Omental fat pad (tissue), 4 donors: Measurements from ENCODE around the gene PRODH2. TPM values are rescaled to one million over a fixed set of nuclear protein-coding genes. Genes with fewer than 3 reads are reported as not detected.

ENCODE experiments used
- ATAC-seq: fragments of 150-250 bp; one replicate; pipeline ENCODE4 v1.9.1; 2016; ENCODE audit warnings: mild to moderate bottlenecking, moderate library complexity; ENCODE audit not compliant: low FRiP score
- DNase-seq: peaks from one replicate; pipeline ENCODE4 v3.0.0-alpha.2; 2019; ENCODE audit warnings: low spot score
- CTCF ChIP-seq, 3 donors: fragments of 450-650 bp; IDR thresholded peaks; one replicate each; pipeline ENCODE4 v1.5.1; 2016 to 2017; ENCODE audit warnings: antibody characterized with exemption in 3 of 3, mild to moderate bottlenecking in 3 of 3, moderate library complexity in 2 of 3
- total RNA-seq, 4 donors: library from RNA; depleted of rRNA; stranded (reverse); fragments of >200 nt; gene quantifications; one replicate each; pipeline ENCODE4 v1.1.0, GENCODE V29; 2016

The PRODH2 gene
- total RNA-seq, 4 donors from 2014 or later: not detected

GRCh38 chr19:35768082-35768421 is 44.6 kb downstream of the PRODH2 start:
- ATAC-seq: no peak
- no peak for DNase-seq
- no peak for TF ChIP-seq CTCF (IDR thresholded peaks at IDR 0.05)

- ATAC-seq (peak; percentile 21), DNase-seq (no peak)
- no peak for TF ChIP-seq CTCF (IDR thresholded peaks at IDR 0.05)
Observed at GRCh38 chr19:35767288-35768081, 45.2 kb downstream of the PRODH2 start.

GRCh38 chr19:35766571-35767104 is 46.0 kb downstream of the PRODH2 start:
- DNase-seq: no peak
- no peak for ATAC-seq
- no peak for TF ChIP-seq CTCF (IDR thresholded peaks at IDR 0.05)

DNA sequence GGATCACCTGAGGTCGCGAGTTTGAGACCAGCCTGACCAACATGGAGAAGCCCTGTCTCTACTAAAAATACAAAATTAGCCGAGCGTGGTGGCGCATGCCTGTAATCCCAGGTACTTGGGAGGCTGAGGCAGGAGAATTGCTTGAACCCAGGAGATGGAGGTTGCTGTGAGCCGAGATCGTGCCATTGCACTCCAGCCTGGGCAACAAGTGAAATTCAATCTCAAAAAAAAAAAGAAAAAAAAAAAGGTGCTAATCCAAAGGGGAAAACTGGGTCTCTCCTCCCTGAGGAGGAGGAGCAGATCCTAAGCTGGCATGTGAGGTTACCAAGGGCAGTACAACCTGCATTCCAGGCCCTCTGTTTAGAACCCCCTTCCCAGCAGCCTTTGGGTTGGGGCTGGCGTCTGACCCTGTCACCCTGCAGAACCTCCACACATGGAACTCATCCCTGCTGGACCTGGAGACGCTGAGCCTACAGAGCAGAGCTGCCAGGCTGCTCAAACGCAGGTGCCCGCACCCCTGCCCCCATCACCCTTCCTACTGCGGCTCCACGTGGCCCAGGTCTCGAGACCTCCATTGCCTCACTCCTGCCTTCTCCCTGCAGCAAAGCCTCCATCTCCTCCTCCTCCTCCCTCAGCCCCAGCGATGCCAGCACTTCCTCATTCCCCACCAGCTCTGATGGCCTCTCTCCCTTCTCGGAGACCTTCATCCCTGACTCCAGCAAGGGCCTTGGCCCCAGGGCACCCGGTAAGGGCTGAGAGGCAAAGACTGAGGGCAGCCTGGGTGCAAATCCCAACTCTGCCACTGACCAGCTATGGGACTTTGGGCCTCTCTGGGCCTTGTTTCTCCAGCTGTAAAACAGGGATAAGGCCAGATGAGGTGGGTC is 48.0 kb downstream of the PRODH2 start:
- no peak for TF ChIP-seq CTCF (IDR thresholded peaks at IDR 0.05)
- no peak for DNase-seq

GRCh38 chr19:35760711-35761349 is 51.8 kb downstream of the PRODH2 start:
- DNase-seq (no peak), ATAC-seq (no peak)
- TF ChIP-seq CTCF (IDR thresholded peaks at IDR 0.05): no peak

More for the DNA sequence above, 48.0 kb downstream of the PRODH2 start:
- ATAC-seq: no peak

GRCh38 chr19:35759697-35760096 is 52.9 kb downstream of the PRODH2 start:
- ATAC-seq: no peak
- no peak for DNase-seq
- TF ChIP-seq CTCF (IDR thresholded peaks at IDR 0.05): no peak
